H1 (cell line): ENCODE results near the gene CNNM1. TPM values are rescaled to one million over a fixed set of nuclear protein-coding genes. Genes with fewer than 3 reads are reported as not detected.

ENCODE experiments used
- CTCF ChIA-PET: fragments of 300-600 bp; sonication (Branson Sonifier 250); formaldehyde crosslinking; loops from one replicate; lab custom pipeline; 2021; ENCODE audit not compliant: partially characterized antibody; lab: Charles Lee
- POLR2A ChIA-PET: fragments of 300-600 bp; sonication (Branson Sonifier 250); formaldehyde crosslinking; loops from one replicate; lab custom pipeline; 2021; ENCODE audit warnings: inconsistent platforms; ENCODE audit not compliant: partially characterized antibody; lab: Charles Lee
- DNase-seq, 2 experiments: peaks; one replicate each; pipeline versions ENCODE4 v3.0.0 to v3.0.0-alpha.2; 2010 to 2022; ENCODE audit warnings: low spot score in 2 of 2, low read depth in 1 of 2, mixed read lengths in 1 of 2
- FAIRE-seq: peaks from 2 replicates; lab custom pipeline; 2011; peaks lifted over from hg19 to GRCh38; lab: Jason Lieb, UNC
- H2AFZ ChIP-seq: 2 replicates; pipeline ENCODE4 v1.8.1; 2012; ENCODE audit warnings: low read length, inconsistent platforms
- H2AK5ac ChIP-seq: 2 replicates; pipeline ENCODE4 v1.6.1; 2013; ENCODE audit warnings: low read depth, low read length
- H2BK120ac ChIP-seq: replicated peaks from 2 replicates; pipeline ENCODE3; 2013; ENCODE audit warnings: low read depth, low read length, inconsistent platforms
- H2BK12ac ChIP-seq: 2 replicates; pipeline ENCODE4 v1.6.1; 2013; ENCODE audit warnings: low read depth, low read length
- H2BK15ac ChIP-seq: 2 replicates; pipeline ENCODE4 v1.6.1; 2013; ENCODE audit warnings: low read length
- H2BK20ac ChIP-seq: 2 replicates; pipeline ENCODE4 v1.6.1; 2013; ENCODE audit warnings: low read length
- H2BK5ac ChIP-seq: 2 replicates; pipeline ENCODE4 v1.6.1; 2013; ENCODE audit warnings: low read depth, low read length
- H3K14ac ChIP-seq: 2 replicates; pipeline ENCODE4 v1.6.1; 2013; ENCODE audit warnings: inconsistent platforms; ENCODE audit not compliant: insufficient read length
- H3K18ac ChIP-seq: 2 replicates; pipeline ENCODE4 v1.6.1; 2013; ENCODE audit warnings: low read length; ENCODE audit errors: extremely low read depth
- H3K23ac ChIP-seq: 2 replicates; pipeline ENCODE4 v1.6.1; 2013; ENCODE audit warnings: inconsistent platforms; ENCODE audit not compliant: insufficient read length
- H3K23me2 ChIP-seq: 2 replicates; pipeline ENCODE4 v1.6.1; 2013; ENCODE audit warnings: low read depth, low read length
- H3K27ac ChIP-seq: 2 replicates; pipeline ENCODE4 v1.6.1; 2011; ENCODE audit warnings: low read depth, low read length, inconsistent platforms
- H3K27me3 ChIP-seq, 4 experiments: replicated peaks in 1 of 4; 1 replicate in 1 of 4; 2 replicates in 3 of 4; pipeline versions ENCODE4 v1.6.1 to v1.8.1; 2011 to 2013; ENCODE audit warnings: low read length in 3 of 4, mild to moderate bottlenecking in 3 of 4, inconsistent platforms in 2 of 4, mixed read lengths in 2 of 4, moderate library complexity in 1 of 4; ENCODE audit not compliant: control insufficient read depth in 3 of 4, insufficient read depth in 3 of 4; ENCODE audit errors: extremely low read depth in 1 of 4
- H3K36me3 ChIP-seq, 4 experiments: 2 replicates each; pipeline versions ENCODE4 v1.6.1 to v1.8.1; 2011 to 2013; ENCODE audit warnings: mild to moderate bottlenecking in 4 of 4, low read length in 3 of 4, moderate library complexity in 2 of 4, control low read depth in 1 of 4, inconsistent platforms in 1 of 4; ENCODE audit not compliant: insufficient read depth in 4 of 4, control insufficient read depth in 2 of 4
- H3K4ac ChIP-seq: replicated peaks from 2 replicates; pipeline ENCODE3; 2013; ENCODE audit warnings: low read length, low read depth, mixed read lengths, inconsistent platforms; ENCODE audit not compliant: insufficient read length
- H3K4me1 ChIP-seq, 4 experiments: replicated peaks in 1 of 4; 1 replicate in 1 of 4; 2 replicates in 3 of 4; pipeline versions ENCODE4 v1.6.1 to v1.8.1; 2011 to 2013; ENCODE audit warnings: low read length in 3 of 4, inconsistent platforms in 2 of 4, mixed read lengths in 1 of 4; ENCODE audit not compliant: insufficient read depth in 4 of 4, control insufficient read depth in 3 of 4
- H3K4me2 ChIP-seq, 2 experiments: 2 replicates each; pipeline versions ENCODE4 v1.6.1 to v1.8.1; 2011 to 2013; ENCODE audit warnings: low read depth in 2 of 2, low read length in 2 of 2, control low read depth in 1 of 2, inconsistent platforms in 1 of 2, mild to moderate bottlenecking in 1 of 2; ENCODE audit not compliant: insufficient read depth in 1 of 2
- H3K4me3 ChIP-seq, 4 experiments: fragments of 200-600, 300-600 bp in 1 of 4; sonication (generic), shearing (Covaris generic), sonication (Bioruptor Twin) in 1 of 4; 2 replicates each; pipeline versions ENCODE4 v1.5.1 to v1.8.1; 2011 to 2016; ENCODE audit warnings: low read length in 4 of 4, low read depth in 3 of 4, control low read depth in 2 of 4, inconsistent platforms in 2 of 4, mild to moderate bottlenecking in 2 of 4, mixed read lengths in 1 of 4, moderate library complexity in 1 of 4; ENCODE audit not compliant: insufficient read depth in 2 of 4; ENCODE audit errors: extremely low read depth in 1 of 4
- H3K56ac ChIP-seq: replicated peaks from 2 replicates; pipeline ENCODE3; 2013; ENCODE audit warnings: low read depth, mild to moderate bottlenecking, mixed read lengths, low read length, inconsistent platforms; ENCODE audit not compliant: insufficient read length
- H3K79me1 ChIP-seq: 2 replicates; pipeline ENCODE4 v1.6.1; 2013; ENCODE audit warnings: low read depth, low read length, control low read depth
- H3K79me2 ChIP-seq, 2 experiments: 2 replicates each; pipeline versions ENCODE4 v1.6.1 to v1.8.1; 2012 to 2013; ENCODE audit warnings: low read length in 2 of 2, mild to moderate bottlenecking in 2 of 2, inconsistent platforms in 1 of 2; ENCODE audit not compliant: insufficient read depth in 2 of 2, control insufficient read depth in 1 of 2
- H3K9ac ChIP-seq, 4 experiments: replicated peaks in 1 of 4; 1 replicate in 1 of 4; 2 replicates in 3 of 4; pipeline versions ENCODE4 v1.6.1 to v1.8.1; 2011 to 2013; ENCODE audit warnings: low read depth in 3 of 4, low read length in 3 of 4, control low read depth in 2 of 4, mild to moderate bottlenecking in 2 of 4, moderate library complexity in 2 of 4, inconsistent platforms in 1 of 4; ENCODE audit errors: extremely low read depth in 1 of 4
- H3K9me3 ChIP-seq, 2 experiments: 2 replicates each; pipeline versions ENCODE4 v1.6.1 to v1.8.1; 2012 to 2013; ENCODE audit warnings: mild to moderate bottlenecking in 2 of 2, moderate library complexity in 2 of 2, control low read depth in 1 of 2, inconsistent platforms in 1 of 2, low read depth in 1 of 2, low read length in 1 of 2, mixed read lengths in 1 of 2; ENCODE audit not compliant: insufficient read depth in 2 of 2
- H4K20me1 ChIP-seq, 2 experiments: replicated peaks in 1 of 2; 2 replicates each; pipeline versions ENCODE3 to v1.8.1; 2011 to 2013; ENCODE audit warnings: inconsistent platforms in 2 of 2, low read length in 2 of 2, mild to moderate bottlenecking in 1 of 2; ENCODE audit not compliant: insufficient read depth in 2 of 2, control insufficient read depth in 1 of 2
- H4K5ac ChIP-seq: 2 replicates; pipeline ENCODE4 v1.6.1; 2013; ENCODE audit warnings: low read length, low read depth, mixed read lengths, inconsistent platforms; ENCODE audit not compliant: insufficient read length
- H4K8ac ChIP-seq: 2 replicates; pipeline ENCODE4 v1.8.0; 2013; ENCODE audit warnings: mild to moderate bottlenecking, moderate library complexity, low read length, inconsistent platforms; ENCODE audit not compliant: insufficient read depth; ENCODE audit errors: extremely low read depth
- H4K91ac ChIP-seq: replicated peaks from 2 replicates; pipeline ENCODE3; 2013; ENCODE audit warnings: low read length, mixed read lengths, inconsistent platforms; ENCODE audit not compliant: insufficient read length
- BCL11A ChIP-seq, 2 experiments: IDR thresholded peaks; one replicate each; pipeline ENCODE4 v1.6.1; 2011; ENCODE audit warnings: low read depth in 2 of 2, low read length in 2 of 2, mild to moderate bottlenecking in 2 of 2
- CREB1 ChIP-seq: IDR thresholded peaks from 2 replicates; pipeline ENCODE4 v1.6.1; 2012; ENCODE audit warnings: inconsistent platforms
- EZH2 ChIP-seq: fragments of 200-600 bp; sonication (generic); IDR thresholded peaks from 2 replicates; pipeline ENCODE4 v1.7.1; 2012; ENCODE audit warnings: low read depth, mild to moderate bottlenecking, moderate library complexity, low read length, inconsistent platforms; ENCODE audit not compliant: severe bottlenecking
- KDM1A ChIP-seq: fragments of 200-600, 300-600 bp; sonication (generic); IDR thresholded peaks from 2 replicates; pipeline ENCODE4 v1.7.1; 2016; ENCODE audit warnings: mild to moderate bottlenecking, low read length, borderline replicate concordance
- POLR2A ChIP-seq, 2 experiments: IDR thresholded peaks; 1 replicate in 1 of 2; 2 replicates in 1 of 2; pipeline ENCODE4 v1.6.1; 2011; ENCODE audit warnings: low read depth in 2 of 2, low read length in 2 of 2, mild to moderate bottlenecking in 2 of 2; ENCODE audit errors: control extremely low read depth in 1 of 2
- SAP30 ChIP-seq: fragments of 300-600 bp; sonication (generic); IDR thresholded peaks from 2 replicates; pipeline ENCODE4 v1.7.1; 2012; ENCODE audit warnings: low read length, moderate library complexity, mild to moderate bottlenecking, inconsistent platforms; ENCODE audit not compliant: insufficient read depth, insufficient replicate concordance
- SIRT6 ChIP-seq: IDR thresholded peaks from one replicate; pipeline ENCODE4 v1.7.1; 2012; ENCODE audit warnings: low read length, inconsistent platforms
- SP1 ChIP-seq: IDR thresholded peaks from 2 replicates; pipeline ENCODE4 v1.6.1; 2011; ENCODE audit warnings: low read depth, low read length
- SP2 ChIP-seq: IDR thresholded peaks from 2 replicates; pipeline ENCODE4 v1.6.1; 2012; ENCODE audit warnings: mild to moderate bottlenecking, low read length, inconsistent platforms
- SRF ChIP-seq: IDR thresholded peaks from 2 replicates; pipeline ENCODE4 v1.6.1; 2011; ENCODE audit warnings: mild to moderate bottlenecking, low read depth, low read length, moderate library complexity
- WGBS, 2 experiments: shearing (Covaris generic) in 1 of 2; methylation state at CpG; one replicate each; pipeline versions ENCODE4 v1.1.6 to v1.1.7; 2013 to 2015; ENCODE audit warnings: low lambda C conversion rate in 2 of 2, mixed read lengths in 2 of 2, inconsistent platforms in 1 of 2, low coverage in 1 of 2, missing lambda C conversion rate in 1 of 2; ENCODE audit not compliant: insufficient replicate concordance in 2 of 2, insufficient coverage in 1 of 2, insufficient read length in 1 of 2; ENCODE audit errors: extremely low coverage in 1 of 2, missing lambda C conversion rate in 1 of 2; 5-methylcytosine and 5-hydroxymethylcytosine counted together
- polyA plus RNA-seq, 7 experiments: library from polyadenylated mRNA; depleted of rRNA in 3 of 7; stranded (reverse) in 5 of 7; unstranded in 2 of 7; fragments of >200 nt in 5 of 7; fragments of 200-250 nt in 2 of 7; gene quantifications; 1 replicate in 5 of 7; 2 replicates in 1 of 7; 4 replicates in 1 of 7; pipeline versions ENCODE4 v1.2.1 to v1.2.3, GENCODE V29; 2011 to 2013; ENCODE audit warnings: missing spikeins in 2 of 7, mixed read lengths in 2 of 7
- total RNA-seq: library from RNA; stranded (reverse); fragmentation: NEBNext Ultra II Directional; extraction: Animal tissue kit (Norgen Biotek cat#: 25700); gene quantifications from 2 replicates; pipeline ENCODE4 v1.2.1, GENCODE V29; 2021
- TF ChIP-seq, protein P1 (sequence below): IDR thresholded peaks from 2 replicates; pipeline ENCODE4 v1.6.1; 2012; ENCODE audit warnings: low read length, inconsistent platforms
- TF ChIP-seq, protein P2 (sequence below): IDR thresholded peaks from 2 replicates; pipeline ENCODE4 v1.6.1; 2011; ENCODE audit warnings: low read length, improper control_type of control experiment

Gene CNNM1
- total and polyA plus RNA-seq, 2 of the 8 experiments (the other 6 are each of a cell fraction or from before 2014, with no cell fraction given) = 0.74 to 0.92 TPM

DNA sequence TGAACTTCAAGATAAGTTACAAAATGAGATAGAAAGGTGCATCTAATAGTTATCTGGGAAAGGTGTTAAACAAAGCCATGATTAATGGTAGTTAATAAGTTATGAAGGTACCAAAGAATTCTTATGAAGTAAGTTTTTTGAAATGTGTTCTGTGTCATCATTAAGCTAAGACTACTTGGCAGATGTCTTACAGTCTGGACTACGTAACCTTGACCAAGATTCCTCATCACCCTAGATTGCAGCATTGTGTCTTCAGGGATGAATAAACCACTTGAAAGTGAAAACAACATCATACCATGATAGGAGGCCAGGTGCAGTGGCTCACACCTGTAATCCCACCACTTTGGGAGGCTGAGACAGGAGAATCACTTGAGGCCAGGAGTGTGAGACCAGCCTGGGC, 53.0 kb downstream of the CNNM1 start:
- Histone ChIP-seq H3K14ac (no peak overlapping the region), H3K23me2 (no peaks in the 10 kb centered on the region), H4K5ac (no peak overlapping the region), H3K23ac (no peak overlapping the region), H3K9ac (no peak overlapping the region), H2BK20ac (no peak overlapping the region), H4K91ac (no peak overlapping the region), H4K20me1 (no peaks in the 10 kb centered on the region), H2BK15ac (no peak overlapping the region), H3K56ac (no peak overlapping the region), H3K36me3 (no peaks in the 10 kb centered on the region), H3K4me2 (no peak overlapping the region), H3K18ac (no peak overlapping the region), H3K9me3 (no peaks in the 10 kb centered on the region), H3K79me2 (no peaks in the 10 kb centered on the region), H3K79me1 (no peaks in the 10 kb centered on the region; the same call in 1 of the 2 replicates), H3K27ac (no peak overlapping the region), H2BK5ac (no peak overlapping the region), H3K4me1 (no peaks in the 10 kb centered on the region), H3K4ac (no peak overlapping the region), H4K8ac (no peak overlapping the region), H3K27me3 (no peaks in the 10 kb centered on the region), H3K4me3 (no peak overlapping the region), H2BK12ac (no peak overlapping the region), H2AK5ac (no peak overlapping the region), H2BK120ac (no peak overlapping the region), H2AFZ (no peak overlapping the region)
- ChIA-PET POLR2A (interaction anchor here (0.8 to 1.6 kb wide), 2 partner anchors 37 to 47 kb away, joined by 3 read pairs; no protein-coding TSS in a partner anchor), CTCF (interaction anchor here (0.6 to 2.5 kb wide), 3 partner anchors 10 to 1633 kb away, joined by 3 to 8 read pairs (median 6); no protein-coding TSS in a partner anchor)
- DNase-seq (no peak), FAIRE-seq (no peak)
- WGBS, 2 experiments = 100% methylated on average over 1 of the region's 1 CpG; no CpG with 5 or more reads in 1 of the 2 experiments
- TF ChIP-seq SP1 (no peak), BCL11A (IDR thresholded peaks at IDR 0.05; ENCODE audit: low read depth in 2 of 2, low read length in 2 of 2) (no peak), CREB1 (no peak), SRF (no peak), EZH2 (no peak), SP2 (no peak), POLR2A (IDR thresholded peaks at IDR 0.05; ENCODE audit: control extremely low read depth in 1 of 2, low read depth in 2 of 2, low read length in 2 of 2) (no peak), SIRT6 (no peak), SAP30 (no peak), KDM1A (no peak)
- TF ChIP-seq, protein P1, sequence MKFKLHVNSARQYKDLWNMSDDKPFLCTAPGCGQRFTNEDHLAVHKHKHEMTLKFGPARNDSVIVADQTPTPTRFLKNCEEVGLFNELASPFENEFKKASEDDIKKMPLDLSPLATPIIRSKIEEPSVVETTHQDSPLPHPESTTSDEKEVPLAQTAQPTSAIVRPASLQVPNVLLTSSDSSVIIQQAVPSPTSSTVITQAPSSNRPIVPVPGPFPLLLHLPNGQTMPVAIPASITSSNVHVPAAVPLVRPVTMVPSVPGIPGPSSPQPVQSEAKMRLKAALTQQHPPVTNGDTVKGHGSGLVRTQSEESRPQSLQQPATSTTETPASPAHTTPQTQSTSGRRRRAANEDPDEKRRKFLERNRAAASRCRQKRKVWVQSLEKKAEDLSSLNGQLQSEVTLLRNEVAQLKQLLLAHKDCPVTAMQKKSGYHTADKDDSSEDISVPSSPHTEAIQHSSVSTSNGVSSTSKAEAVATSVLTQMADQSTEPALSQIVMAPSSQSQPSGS = no peak
- TF ChIP-seq, protein P2, sequence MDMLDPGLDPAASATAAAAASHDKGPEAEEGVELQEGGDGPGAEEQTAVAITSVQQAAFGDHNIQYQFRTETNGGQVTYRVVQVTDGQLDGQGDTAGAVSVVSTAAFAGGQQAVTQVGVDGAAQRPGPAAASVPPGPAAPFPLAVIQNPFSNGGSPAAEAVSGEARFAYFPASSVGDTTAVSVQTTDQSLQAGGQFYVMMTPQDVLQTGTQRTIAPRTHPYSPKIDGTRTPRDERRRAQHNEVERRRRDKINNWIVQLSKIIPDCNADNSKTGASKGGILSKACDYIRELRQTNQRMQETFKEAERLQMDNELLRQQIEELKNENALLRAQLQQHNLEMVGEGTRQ = no peak
